GM06990 (cell line): ENCODE results near the gene MYLK4.

Experiments used
- DNase-seq: peaks from one replicate; pipeline ENCODE4 v3.0.0-alpha.2; 2011; ENCODE audit not compliant: insufficient read length; ENCODE audit errors: extremely low read depth
- H3K27me3 ChIP-seq: replicated peaks from 2 replicates; pipeline ENCODE4 v1.6.0; 2011; ENCODE audit warnings: low read length; ENCODE audit not compliant: control insufficient read depth, insufficient read depth
- H3K36me3 ChIP-seq: 2 replicates; pipeline ENCODE4 v1.5.1; 2011; ENCODE audit warnings: low read length; ENCODE audit not compliant: control insufficient read depth, insufficient read depth
- H3K4me3 ChIP-seq: replicated peaks from 2 replicates; pipeline ENCODE4 v1.5.1; 2011; ENCODE audit warnings: low read depth, mild to moderate bottlenecking, control low read depth, low read length
- TF ChIP-seq, protein P1 (sequence below): IDR thresholded peaks from 2 replicates; pipeline ENCODE4 v1.5.1; 2011; ENCODE audit warnings: low read length, control low read depth, mild to moderate bottlenecking, inconsistent platforms; ENCODE audit not compliant: insufficient read depth, poor library complexity, severe bottlenecking

Gene MYLK4

DNA sequence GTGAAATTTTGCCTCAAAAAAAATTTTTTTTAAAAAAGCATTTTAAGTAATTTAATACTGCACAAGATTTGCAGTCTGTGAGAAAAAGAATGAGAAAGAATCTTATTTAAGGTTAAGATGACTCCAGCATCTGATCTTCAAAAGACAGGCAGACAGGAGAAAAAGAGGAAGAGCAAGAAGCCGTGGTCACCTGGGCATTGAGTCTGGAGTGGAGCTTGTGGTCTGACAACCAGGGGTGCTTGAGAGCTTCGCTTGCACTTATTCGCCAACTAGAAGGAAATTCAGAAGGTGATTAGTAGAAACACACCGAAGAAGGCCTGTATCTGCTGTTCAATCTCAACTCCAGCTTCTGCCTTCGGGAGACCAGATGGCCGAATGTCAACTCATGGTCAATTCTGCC lies 75.9 kb downstream of the MYLK4 start:
- TF ChIP-seq, protein P1, sequence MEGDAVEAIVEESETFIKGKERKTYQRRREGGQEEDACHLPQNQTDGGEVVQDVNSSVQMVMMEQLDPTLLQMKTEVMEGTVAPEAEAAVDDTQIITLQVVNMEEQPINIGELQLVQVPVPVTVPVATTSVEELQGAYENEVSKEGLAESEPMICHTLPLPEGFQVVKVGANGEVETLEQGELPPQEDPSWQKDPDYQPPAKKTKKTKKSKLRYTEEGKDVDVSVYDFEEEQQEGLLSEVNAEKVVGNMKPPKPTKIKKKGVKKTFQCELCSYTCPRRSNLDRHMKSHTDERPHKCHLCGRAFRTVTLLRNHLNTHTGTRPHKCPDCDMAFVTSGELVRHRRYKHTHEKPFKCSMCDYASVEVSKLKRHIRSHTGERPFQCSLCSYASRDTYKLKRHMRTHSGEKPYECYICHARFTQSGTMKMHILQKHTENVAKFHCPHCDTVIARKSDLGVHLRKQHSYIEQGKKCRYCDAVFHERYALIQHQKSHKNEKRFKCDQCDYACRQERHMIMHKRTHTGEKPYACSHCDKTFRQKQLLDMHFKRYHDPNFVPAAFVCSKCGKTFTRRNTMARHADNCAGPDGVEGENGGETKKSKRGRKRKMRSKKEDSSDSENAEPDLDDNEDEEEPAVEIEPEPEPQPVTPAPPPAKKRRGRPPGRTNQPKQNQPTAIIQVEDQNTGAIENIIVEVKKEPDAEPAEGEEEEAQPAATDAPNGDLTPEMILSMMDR = no peak
- H3K4me3 ChIP-seq = no peak overlapping the region

DNA sequence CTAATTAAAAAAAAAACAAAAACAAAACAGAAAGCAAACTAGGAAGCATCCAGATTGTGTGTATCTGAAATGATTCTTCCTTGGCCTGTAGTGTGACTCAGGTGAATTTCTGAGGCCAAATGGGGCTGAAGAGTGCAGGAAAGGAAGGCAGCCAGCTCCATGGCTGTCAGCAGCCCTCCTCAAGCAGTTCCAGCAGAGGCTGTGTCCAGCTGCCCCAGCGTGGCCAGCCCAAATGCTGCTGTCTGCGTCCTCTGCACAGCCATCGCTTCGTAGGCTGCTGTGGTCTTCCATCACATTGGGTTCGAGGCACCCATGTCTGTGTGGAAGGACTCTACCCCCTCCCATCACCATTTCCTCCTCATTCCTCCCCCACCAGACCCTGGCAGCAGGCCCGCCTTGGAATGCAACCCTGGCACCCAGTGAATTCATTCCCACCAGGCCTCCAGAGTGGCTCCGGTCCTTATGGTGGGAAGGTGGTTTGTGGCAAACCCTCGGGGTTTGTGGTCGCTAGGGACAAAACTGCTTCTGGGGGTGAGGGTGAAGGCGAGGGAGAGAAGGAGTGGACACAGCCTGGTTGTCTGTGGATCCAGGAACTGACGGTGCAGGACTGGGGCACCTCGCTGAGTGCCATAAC lies 81.5 kb downstream of the MYLK4 start:
- TF ChIP-seq, protein P1 = no peak
- H3K27me3 ChIP-seq = no peaks in the 10 kb centered on the region
- no peak for DNase-seq

More for the DNA sequence above, 75.9 kb downstream of the MYLK4 start:
- DNase-seq = no peak
- H3K36me3 ChIP-seq = no peaks in the 10 kb centered on the region
- H3K27me3 ChIP-seq = no peaks in the 10 kb centered on the region

DNA sequence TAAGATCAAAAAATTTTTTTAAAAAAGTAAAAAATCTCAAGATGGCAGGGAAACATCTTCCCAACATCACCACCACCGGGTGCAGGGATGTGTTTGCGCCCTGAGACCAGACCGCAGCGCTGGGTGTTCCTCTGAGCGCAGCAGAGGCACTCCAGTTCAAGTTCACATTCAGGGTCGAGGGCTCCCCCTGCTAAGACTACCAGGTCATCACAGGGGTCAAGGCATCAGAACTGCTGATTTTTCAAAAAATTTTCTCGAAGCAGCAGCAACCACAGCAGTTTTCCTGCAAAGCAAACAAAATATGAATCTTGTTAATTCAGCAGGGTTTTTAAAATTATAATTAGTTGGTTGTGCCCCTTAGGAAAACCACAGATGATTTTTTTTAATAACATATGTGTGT lies 83.1 kb downstream of the MYLK4 start:
- no peak for DNase-seq
- Histone ChIP-seq H3K27me3 (no peaks in the 10 kb centered on the region), H3K4me3 (no peak overlapping the region), H3K36me3 (no peaks in the 10 kb centered on the region)
- TF ChIP-seq, protein P1 = no peak

More for the DNA sequence above, 81.5 kb downstream of the MYLK4 start:
- H3K36me3 ChIP-seq = no peaks in the 10 kb centered on the region
- H3K4me3 ChIP-seq = no peak overlapping the region

DNA sequence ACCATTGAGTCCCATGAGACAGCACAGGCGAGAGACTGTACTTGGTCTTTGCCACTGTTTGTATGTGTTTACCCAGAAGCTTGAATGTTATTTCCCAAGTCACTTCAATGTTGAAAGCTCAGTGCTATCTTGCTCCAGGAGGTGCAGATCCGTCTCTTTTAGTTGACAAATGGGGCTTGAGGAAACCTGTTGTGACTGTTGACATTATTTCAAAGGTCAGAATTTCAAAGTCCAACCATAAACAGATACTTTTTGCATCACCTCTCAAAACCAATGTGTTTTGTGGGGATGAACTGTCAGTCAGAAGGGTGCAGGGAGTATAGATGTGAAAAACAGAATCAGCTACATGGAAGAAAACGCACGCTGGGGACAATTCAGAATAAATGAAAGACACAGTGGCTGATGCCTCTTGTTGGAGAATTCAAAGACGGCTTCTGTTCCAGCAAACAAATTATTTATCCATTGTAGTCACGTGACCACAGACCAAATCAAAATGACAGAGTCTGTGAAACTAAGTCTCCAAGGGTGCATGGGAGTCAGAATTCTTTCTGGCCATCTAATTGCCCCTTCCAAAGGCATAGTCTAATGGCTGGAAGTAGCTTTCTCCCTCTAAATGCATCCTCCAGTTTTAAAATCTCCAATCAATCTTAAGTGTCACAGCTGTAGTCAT lies 83.7 kb downstream of the MYLK4 start:
- Histone ChIP-seq H3K4me3 (no peak overlapping the region), H3K27me3 (no peaks in the 10 kb centered on the region), H3K36me3 (no peaks in the 10 kb centered on the region)
- no peak for DNase-seq
- TF ChIP-seq, protein P1 = no peak

DNA sequence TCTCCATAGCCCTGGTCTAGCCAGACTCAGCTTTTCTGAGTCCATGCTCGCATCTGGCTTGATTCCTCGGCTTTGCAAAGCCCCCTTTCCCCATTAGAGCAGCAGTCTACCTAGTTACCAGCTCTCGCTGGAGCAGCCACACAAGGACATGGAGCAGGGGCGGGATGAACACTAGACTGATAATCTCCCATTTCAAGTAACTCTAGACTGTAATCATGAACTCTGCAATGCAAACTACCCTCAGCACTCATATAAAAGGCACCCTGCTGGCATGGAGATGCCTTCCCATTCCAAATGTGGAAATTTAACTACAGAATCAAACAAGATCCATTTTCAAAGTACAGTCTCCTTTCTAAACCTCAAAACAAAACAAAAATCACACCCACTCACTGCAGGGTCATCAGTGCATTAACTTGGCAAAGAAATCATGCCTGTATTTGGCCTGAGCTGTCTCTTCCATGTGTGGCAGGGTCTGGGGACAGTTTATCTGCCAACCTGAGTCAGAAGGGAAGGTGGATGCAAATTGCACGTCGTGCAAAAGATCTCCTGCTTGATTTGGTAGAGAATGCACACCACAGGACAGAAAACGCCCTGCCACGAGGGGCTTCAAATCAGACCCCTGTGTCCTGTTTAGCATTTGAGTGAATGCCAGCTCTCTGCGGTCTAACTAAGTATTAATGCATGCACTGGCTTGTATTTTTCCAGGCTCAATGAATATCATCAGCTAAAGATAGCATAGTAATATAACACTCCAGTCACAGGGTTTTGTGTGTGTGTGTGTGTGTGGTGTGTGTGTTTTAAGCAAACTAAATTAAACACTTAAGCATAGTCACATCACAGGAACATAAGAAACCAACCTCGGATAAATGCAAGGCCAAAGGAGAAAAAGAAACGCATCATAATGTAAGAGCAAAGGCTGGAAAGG lies 85.3 kb downstream of the MYLK4 start:
- Histone ChIP-seq H3K36me3 (no peaks in the 10 kb centered on the region), H3K27me3 (no peaks in the 10 kb centered on the region), H3K4me3 (no peak overlapping the region)
- DNase-seq = no peak
- TF ChIP-seq, protein P1 = no peak
